ENCODE measurements around the gene MYLIP.
"Not testable (repeated sequence)": the region's sequence is repeated elsewhere in the genome, so short reads cannot be mapped to it uniquely, and the experiment has no call there.

The MYLIP gene

DNA sequence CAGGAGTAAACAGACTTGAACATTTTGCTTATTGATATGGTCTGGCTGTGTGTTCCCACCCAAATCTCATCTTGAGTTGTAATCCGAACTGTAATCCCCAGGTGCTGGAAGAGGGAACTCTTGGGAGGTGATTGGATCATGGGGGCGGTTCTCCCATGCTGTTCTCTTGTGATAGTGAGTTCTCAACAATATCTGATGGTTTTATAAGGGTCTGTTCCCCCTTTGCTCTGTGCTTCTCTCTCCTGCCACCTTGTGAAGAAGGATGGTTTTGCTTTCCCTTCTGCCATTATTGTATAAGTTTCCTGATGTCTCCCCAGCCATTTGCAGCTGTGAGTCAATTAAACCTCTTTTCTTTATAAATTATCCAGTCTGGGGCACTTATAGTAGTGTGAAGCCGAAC, 40.0 kb downstream of the MYLIP start:
- DNase-seq (ENCODE audit: extremely low read depth in 1 of 2, low read depth in 1 of 2) = no peak

DNA sequence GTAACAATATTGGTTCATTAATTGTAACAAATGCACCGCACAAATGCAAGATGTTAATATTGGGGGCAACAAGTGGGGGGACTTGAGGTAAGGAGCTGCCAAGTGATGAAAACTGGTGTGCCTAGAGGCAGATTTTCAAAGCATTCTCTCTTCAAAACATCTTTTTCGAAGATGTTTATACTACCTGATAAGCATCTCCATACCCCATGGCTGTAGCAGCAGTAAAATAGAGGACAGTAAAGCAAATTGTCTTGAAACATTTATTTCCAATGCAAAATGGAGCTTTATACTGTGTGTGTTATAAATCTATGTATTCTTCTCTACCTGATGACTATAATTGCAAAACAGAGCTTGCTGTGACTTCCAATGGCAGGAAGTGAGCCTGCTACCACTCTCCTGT, 42.5 kb downstream of the MYLIP start:
- DNase-seq (ENCODE audit: extremely low read depth in 1 of 2, low read depth in 1 of 2) = no peak

DNA sequence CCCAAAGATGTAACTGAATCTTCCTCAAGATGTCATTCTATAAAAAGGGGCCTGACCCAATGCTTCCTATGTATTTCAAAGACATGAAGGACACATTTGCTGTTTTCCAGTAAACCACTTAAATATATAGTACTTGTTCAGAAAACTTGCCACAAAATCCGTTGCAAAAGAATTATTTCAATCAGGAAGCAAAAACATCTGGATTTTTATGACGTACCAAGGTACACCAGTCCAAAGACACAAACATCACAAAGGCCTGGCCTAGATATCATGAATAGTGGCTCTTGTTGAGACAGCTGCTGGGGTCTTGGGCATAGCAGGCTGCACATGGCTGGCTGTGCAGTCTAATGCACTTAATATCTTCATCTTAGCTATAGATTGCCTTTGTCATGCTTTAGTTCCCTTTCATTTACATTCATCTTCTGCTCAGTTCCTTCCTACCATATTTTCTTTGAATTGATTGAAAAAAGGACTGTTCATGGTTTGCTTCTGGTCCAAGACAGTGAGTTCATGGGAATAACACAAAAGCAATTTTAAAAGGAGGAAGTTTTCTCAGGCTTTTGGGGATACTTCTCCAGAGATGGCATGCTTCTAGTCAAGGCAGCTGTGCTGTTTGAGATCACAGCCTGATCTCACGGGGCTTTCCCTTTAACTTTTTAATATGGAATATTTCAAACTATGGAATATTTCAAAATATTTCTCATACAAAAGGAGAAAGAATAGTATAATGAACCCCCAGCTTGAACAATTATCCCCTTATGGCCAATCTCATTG, 44.5 kb downstream of the MYLIP start:
- DNase-seq (ENCODE audit: extremely low read depth in 1 of 2, low read depth in 1 of 2) = no peak

DNA sequence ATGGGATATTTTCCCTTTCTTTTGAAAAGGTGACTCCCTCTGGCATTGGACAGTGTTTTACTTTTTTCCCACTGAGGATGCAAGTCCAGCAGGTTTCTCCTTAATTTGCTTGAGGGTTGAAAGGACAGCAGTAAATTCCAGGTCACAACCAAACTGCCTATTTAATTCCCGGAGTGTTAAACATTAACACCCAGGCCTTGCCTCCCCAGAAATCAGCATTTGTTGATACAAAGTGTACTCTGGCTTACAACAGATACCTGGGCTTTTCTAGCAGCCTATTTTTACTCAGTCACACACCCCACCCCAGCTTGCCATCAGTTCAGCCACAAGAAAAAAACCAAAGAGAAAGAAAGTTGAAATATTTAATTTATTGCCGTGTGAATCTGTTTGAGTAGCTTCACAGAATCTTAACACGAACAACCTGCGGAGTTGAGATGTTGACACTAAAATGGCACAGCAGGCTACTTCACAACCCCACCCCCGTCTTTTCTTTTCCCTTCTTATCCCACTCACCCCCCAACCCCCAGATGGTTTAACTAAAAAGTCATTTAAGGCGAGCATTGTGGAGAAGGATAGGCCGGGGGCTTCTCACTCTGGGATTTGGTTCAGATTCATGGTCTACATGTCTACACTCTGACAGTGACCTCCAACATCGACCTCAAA, 45.7 kb downstream of the MYLIP start:
- DNase-seq (ENCODE audit: extremely low read depth in 1 of 2, low read depth in 1 of 2) = no peak

DNA sequence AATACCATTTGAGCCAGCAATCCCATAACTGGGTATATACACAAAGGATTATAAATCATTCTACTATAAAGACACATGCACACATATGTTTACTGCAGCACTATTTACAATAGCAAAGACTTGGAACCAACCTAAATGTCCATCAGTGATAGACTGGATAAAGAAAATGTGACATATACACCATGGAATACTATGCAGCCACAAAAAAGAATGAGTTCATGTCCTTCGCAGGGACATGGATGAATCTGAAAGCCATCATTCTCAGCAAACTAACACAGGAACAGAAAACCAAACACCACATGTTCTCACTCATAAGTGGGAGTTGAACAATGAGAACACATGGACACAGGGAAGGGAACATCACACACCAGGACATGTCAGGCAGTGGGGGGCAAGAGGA, 47.7 kb downstream of the MYLIP start:
- DNase-seq (ENCODE audit: extremely low read depth in 1 of 2, low read depth in 1 of 2) = not testable (repeated sequence)

DNA sequence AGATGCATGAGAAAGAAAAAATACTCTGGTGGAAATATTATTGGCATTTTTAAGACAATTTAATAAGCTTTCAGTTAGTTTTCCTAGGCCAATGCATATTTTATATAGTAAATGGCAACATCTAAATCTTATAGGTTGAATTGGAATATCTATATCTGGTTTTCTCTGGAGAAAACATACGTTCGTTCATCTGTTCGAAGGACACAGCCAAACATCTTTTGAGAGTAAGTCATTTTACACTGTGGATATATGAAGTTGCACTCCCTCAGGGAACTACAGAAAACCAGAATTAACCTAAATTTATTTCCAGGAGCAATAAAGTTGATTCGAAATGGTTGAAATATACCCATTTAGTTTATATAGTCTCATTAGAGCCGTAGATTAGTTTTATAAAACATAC, 49.0 kb downstream of the MYLIP start:
- DNase-seq (ENCODE audit: extremely low read depth in 1 of 2, low read depth in 1 of 2) = no peak

DNA sequence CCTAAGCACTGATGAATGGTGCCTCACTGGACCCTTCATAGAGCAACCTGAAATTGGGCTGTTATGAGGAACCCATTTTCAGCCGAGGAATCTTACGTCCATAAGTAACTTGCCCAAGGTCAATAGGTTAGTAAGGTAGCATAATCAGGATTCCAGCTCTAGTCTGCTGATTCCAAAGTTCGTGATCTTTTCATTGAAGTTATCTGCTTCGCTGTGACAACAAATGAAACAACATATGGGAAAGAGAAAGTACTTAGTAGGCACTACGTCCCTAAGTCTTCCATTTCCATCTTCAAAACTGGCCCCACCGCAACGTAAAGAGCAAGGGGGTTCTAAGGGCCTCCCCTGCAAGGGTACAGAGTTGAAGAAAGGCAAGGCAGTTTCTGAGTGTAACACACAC, 49.5 kb downstream of the MYLIP start:
- DNase-seq (ENCODE audit: extremely low read depth in 1 of 2, low read depth in 1 of 2) = no peak

DNA sequence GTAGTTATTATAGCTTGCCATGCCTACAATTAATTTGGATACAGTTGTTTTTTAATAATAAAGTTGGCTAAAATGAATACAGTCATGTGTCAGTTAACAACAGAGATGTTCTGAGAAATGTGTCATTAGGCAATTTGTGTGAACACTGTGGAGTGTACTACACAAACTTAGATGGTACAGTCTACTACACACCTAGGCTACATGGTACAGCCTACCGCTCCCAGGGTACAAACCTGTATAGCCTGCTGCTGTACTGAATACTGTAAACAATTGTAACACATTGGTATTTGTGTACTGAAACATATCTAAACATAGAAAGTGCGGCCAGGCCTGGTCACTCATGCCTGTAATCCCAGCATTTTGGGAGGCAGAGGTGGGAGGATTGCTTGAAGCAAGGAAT, 50.2 kb downstream of the MYLIP start:
- no peak for DNase-seq (ENCODE audit: extremely low read depth in 1 of 2, low read depth in 1 of 2)

DNA sequence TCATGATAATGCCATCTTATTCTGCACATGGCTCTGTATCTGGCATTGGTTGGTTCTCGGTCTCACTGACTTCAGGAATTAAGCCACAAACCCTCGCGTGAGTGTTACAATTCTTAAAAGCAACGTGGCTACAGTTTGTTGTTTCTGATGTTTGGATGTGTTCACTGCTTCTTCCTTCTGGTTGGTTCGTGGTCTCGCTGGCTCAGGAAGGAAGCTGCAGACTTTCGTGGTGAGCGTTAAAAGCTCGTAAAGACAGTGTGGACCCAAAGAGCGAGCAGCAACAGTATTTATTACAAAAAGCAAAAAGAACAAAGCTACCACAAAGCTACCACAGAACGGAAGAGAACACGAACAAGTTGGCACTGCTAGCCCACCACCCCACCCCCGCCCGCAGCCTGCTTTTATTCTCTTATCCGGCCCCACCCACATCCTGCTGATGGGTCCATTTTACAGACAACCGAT, 51.1 kb downstream of the MYLIP start:
- no peak for DNase-seq (ENCODE audit: extremely low read depth in 1 of 2, low read depth in 1 of 2)

DNA sequence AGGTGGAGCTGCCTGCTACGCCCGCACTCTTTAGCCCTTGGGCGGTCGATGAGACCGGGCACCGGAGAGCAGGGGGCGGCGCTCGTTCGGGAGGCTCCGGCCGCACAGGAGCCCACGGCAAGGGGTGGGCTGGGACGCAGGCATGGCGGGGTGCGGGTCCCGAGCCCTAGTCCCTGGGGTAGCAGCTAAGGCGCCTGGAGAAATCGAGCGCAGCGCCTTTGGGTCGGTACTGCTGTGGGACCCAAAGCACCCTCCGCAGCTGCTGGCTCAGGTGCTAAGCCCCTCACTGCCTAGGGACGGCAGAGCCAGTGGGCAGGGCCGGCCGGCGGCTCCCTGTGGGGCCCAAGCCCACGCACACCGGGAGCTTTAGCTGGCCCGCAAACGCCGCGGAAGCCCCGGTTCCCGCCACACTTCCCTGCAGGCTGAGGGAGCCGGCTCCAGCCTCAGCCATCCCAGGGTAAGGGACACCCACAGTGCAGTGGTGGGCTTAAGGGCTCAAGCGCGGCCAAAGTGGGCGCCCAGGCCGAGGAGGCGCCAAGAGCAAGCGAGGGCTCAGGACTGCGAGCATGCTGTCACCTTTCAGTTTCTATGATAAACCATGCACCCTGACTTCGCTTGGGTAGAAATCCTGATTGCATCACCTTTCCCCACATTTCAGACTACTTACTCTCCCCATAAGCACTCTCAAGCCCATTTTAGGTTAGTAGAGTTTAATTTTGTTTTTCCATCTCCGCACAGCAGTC, 52.0 kb downstream of the MYLIP start:
- no peak for DNase-seq (ENCODE audit: extremely low read depth in 1 of 2, low read depth in 1 of 2)

DNA sequence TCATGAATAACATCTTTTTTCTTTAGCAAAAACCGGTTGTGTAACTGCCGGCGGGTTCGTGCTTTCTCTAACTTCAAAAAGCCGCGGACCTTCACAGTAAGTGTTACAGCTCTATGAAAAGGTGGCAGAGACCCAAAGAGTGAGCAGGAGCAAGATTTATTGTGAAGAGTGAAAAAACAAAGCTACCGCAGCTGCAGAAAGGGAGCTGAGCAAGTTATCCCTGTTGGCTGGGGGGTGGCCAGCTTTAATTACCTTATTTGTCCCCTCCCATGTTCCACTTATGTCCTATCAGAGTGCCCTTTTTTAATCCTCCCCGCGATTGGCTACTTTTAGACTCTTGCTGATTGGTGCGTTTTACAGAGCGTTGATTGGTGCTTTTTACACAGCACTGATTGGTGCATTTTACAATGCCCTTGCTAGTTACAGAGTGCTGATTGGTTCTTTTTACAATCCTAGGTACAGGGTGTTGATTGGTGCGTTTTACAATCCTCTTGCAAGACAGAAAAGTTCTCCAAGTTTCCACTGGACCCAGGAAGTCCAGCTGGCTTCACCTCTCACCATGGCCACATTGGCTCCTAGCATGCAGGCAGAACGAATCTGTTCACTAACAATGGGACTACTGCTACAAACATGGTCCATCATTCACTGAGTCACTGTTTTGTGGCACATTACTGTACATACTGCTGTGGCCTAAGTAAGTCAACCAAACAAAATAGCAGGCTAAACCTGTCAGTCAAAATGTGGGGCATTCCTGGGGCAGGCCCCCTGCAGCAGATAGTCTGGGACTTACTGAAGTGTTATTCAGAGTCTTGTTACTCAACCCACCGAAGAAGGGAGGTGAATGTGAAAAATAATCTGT, 52.8 kb downstream of the MYLIP start:
- DNase-seq (ENCODE audit: extremely low read depth in 1 of 2, low read depth in 1 of 2) = no peak

DNA sequence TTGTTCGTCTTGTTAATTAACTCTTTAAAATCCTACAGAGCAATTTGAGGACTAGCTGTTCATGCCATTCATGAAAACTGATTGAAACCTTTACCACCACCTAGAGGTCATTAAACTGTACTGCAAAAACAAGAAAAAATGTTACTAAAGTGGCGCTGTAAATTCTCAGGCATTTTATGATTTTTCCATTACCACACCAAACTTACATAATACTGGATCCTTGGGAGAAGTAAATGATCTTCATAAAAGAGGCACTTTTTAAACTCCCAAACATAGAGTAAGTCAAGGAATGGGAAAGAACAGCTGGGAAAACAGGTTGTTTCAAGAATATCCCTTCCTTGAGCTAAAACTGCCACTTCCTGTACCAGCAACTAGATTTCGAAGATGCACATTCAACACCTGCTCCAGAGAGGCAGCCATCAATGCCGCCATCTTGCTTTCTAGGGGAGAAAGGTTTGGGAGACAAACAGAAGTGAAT, 54.3 kb downstream of the MYLIP start:
- DNase-seq (ENCODE audit: extremely low read depth in 1 of 2, low read depth in 1 of 2) = no peak

DNA sequence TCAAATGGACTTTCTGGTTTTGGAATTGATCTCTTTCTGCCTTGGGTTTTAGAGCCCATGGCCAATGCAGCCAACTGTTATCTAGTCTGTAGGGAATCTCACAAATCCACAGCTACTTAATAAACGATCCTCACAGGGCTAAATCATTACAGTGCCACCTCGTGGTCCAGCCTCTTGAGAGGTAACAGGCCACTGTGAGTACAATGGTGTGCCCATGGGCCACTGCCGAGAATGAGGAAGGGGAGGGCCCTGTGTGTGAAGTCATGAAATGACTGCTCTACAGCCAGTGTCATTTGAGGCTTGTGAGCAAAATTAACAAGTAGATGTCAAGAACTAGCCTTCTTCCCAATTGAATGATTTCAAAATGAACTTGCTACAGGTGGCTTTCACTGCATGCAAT, 55.2 kb downstream of the MYLIP start:
- no peak for DNase-seq (ENCODE audit: extremely low read depth in 1 of 2, low read depth in 1 of 2)

DNA sequence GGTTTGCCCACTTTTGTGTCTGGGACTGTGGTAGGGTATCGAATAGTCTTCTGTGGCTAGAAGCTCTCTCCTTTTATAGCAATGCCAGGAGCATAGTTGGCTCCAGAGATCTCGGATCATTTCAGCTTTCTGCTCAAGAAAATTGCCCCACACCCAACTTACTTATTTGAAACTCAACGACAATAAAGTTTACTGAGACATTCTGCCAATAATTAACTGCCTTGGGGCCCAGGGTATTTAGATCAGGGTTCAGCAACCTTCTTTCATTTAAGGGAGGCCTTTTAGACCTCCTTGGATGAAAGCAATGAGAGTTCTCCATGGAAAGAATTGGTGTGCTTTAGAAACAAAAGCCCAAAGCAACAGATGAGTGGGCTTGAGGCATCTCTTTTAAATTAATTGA, 55.7 kb downstream of the MYLIP start:
- DNase-seq (ENCODE audit: extremely low read depth in 1 of 2, low read depth in 1 of 2) = no peak

DNA sequence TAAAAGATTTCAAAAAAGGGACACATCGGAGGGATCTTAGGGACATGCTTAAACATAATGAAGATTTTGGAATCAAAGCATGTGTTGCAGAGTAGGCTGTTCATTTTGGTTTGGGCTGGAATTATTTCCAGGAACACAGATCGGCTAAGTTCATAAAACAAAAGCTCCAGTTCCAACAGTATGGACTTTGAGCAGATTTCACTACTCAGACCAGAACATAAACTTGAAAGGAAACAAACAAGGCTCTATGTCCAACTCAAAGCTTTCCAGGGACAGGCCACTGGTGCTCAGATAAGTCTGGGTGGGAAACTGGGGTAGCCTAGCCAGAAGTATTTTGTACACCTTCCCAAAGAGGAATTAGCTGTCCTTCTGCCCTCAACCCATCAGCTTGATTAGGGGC, 58.3 kb downstream of the MYLIP start:
- no peak for DNase-seq (ENCODE audit: extremely low read depth in 1 of 2, low read depth in 1 of 2)

DNA sequence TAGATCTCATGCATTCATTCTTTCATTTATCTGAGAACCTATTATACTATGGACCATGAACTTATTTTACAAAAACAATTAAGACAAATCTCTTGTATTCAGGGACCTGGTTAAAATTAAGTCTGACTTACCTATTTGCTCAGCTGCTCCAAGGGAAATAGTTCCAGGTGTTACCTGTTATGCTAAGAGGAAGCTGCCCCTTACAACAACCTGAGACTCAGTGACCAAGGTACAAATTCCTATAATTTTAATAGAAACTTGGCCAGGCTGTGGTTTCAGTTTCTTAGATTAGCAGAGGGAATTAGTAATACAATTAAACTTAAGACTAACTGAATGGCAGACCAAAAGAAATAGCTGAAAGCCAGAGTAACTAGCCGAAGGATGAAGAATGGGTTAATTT, 61.3 kb downstream of the MYLIP start:
- no peak for DNase-seq (ENCODE audit: extremely low read depth in 1 of 2, low read depth in 1 of 2)

DNA sequence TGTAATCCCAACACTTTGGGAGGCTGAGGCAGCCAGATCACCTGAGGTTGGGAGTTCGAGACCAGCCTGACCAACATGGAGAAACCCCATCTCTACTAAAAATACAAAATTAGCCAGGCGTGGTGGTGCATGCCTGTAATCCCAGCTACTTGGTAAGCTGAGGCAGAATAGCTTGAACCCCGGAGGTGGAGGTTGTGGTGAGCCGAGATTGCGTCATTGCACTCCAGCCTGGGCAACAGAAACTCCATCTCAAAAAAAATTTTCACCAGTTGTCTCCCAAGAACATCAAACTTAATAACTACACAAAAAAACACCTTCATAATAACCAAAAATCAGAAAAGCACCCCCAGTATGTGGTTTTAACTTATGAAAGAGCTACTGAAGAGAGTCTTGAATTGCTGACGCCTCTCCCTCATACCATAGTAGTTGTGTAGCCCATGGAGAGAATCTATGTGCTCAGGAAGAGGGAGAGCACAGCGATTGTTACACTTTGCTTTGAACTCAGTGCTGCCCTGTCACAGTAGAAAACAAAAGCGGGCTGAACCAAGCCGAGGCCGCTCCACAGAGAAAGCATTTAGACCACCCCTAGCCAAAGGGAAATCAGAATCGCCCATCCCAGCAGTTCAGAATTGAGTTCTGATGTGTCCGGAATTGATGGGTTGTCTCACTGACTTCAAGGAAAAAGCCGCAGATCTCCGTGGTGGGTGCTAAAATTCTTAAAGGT, 67.5 kb downstream of the MYLIP start:
- DNase-seq (ENCODE audit: extremely low read depth in 1 of 2, low read depth in 1 of 2) = no peak

DNA sequence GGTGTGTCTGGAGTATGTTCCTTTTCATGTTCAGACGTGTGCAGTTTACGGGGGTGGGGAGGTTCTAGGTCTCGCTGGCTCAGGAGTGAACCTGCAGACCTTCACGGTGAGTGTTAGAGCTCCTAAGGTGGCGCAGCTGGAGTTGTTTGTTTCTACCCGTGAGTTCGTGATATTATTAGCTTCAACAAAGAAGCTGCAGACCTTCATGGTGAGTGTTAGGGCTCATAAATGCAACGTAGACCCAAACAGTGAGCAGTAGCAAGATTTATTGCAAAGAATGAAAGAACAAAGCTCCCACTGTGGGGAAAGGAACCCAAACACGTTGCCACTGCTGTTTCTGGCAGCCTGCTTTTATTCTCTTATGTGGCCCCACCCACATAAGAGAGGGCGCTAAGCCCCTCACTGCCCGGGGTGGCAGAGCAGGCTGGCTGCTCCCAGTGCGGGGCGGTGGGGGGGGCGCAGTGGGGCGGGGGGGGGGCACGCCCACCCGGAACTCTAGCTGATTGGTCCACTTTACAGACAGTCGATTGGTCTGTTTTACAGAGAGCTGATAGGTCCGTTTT, 68.2 kb downstream of the MYLIP start:
- no peak for DNase-seq (ENCODE audit: extremely low read depth in 1 of 2, low read depth in 1 of 2)

Data from stimulated activated CD8-positive, alpha-beta memory T cell treated with anti-CD3 and anti-CD28 coated beads, Interleukin-7, amount 100 ng/mL, for 48 hours (primary cell).